H9 (cell line): ENCODE data around the gene MADCAM1. TPM values are rescaled to one million over a fixed set of nuclear protein-coding genes. Genes with fewer than 3 reads are reported as not detected.
A peak's percentile ranks its signal among the peaks of the same experiment; 100 is the strongest.
"Not testable (repeated sequence)": the region's sequence is repeated elsewhere in the genome, so short reads cannot be mapped to it uniquely, and the experiment has no call there.

Experiments
- DNase-seq: peaks from one replicate; pipeline ENCODE4 v3.0.0-alpha.2; 2017
- H2AFZ ChIP-seq: one replicate; pipeline ENCODE4 v1.6.1; 2013; ENCODE audit warnings: mild to moderate bottlenecking, low read length, control low read depth, moderate library complexity
- H2AK5ac ChIP-seq: 2 replicates; pipeline ENCODE4 v1.6.1; 2013; ENCODE audit warnings: low read length, control low read depth, mixed read lengths; ENCODE audit not compliant: insufficient read length
- H2BK120ac ChIP-seq: one replicate; pipeline ENCODE4 v1.6.1; 2013; ENCODE audit warnings: low read depth, mild to moderate bottlenecking, low read length, control low read depth, inconsistent platforms; ENCODE audit not compliant: poor library complexity, severe bottlenecking
- H2BK12ac ChIP-seq: 2 replicates; pipeline ENCODE4 v1.6.1; 2013; ENCODE audit warnings: low read length, control low read depth, mixed read lengths, low read depth; ENCODE audit not compliant: insufficient read length
- H2BK15ac ChIP-seq: 2 replicates; pipeline ENCODE4 v1.6.1; 2013; ENCODE audit warnings: low read depth, low read length, control low read depth
- H2BK20ac ChIP-seq: one replicate; pipeline ENCODE4 v1.6.1; 2013; ENCODE audit warnings: low read depth, mild to moderate bottlenecking, low read length, control low read depth, inconsistent platforms; ENCODE audit not compliant: poor library complexity, severe bottlenecking
- H2BK5ac ChIP-seq: 2 replicates; pipeline ENCODE4 v1.6.1; 2013; ENCODE audit warnings: low read length, control low read depth, mixed read lengths; ENCODE audit not compliant: insufficient read length
- H3K14ac ChIP-seq: 2 replicates; pipeline ENCODE4 v1.6.1; 2013; ENCODE audit warnings: low read length, control low read depth; ENCODE audit not compliant: insufficient read depth
- H3K18ac ChIP-seq: 2 replicates; pipeline ENCODE4 v1.6.1; 2013; ENCODE audit warnings: low read depth, mild to moderate bottlenecking, mixed read lengths, low read length, control low read depth; ENCODE audit not compliant: insufficient read length
- H3K23ac ChIP-seq: 2 replicates; pipeline ENCODE4 v1.6.1; 2013; ENCODE audit warnings: low read length, control low read depth, mixed read lengths, low read depth; ENCODE audit not compliant: insufficient read length
- H3K23me2 ChIP-seq: 2 replicates; pipeline ENCODE4 v1.6.1; 2013; ENCODE audit warnings: low read depth, mild to moderate bottlenecking, mixed read lengths, low read length, control low read depth; ENCODE audit not compliant: insufficient read length, poor library complexity, severe bottlenecking
- H3K27ac ChIP-seq: 2 replicates; pipeline ENCODE4 v1.5.1; 2013; ENCODE audit warnings: low read length, control low read depth, mixed read lengths, low read depth; ENCODE audit not compliant: insufficient read length
- H3K27me3 ChIP-seq: 2 replicates; pipeline ENCODE4 v1.6.1; 2013; ENCODE audit warnings: low read length, control low read depth, inconsistent platforms; ENCODE audit not compliant: insufficient read depth
- H3K4ac ChIP-seq: 2 replicates; pipeline ENCODE4 v1.6.1; 2013; ENCODE audit warnings: low read depth, mild to moderate bottlenecking, control low read depth, inconsistent platforms, low read length, moderate library complexity
- H3K4me1 ChIP-seq: 2 replicates; pipeline ENCODE4 v1.6.1; 2013; ENCODE audit warnings: low read length, control low read depth, inconsistent platforms; ENCODE audit not compliant: insufficient read depth
- H3K4me2 ChIP-seq: 2 replicates; pipeline ENCODE4 v1.6.1; 2013; ENCODE audit warnings: low read length, control low read depth, mixed read lengths; ENCODE audit not compliant: insufficient read length, insufficient read depth
- H3K56ac ChIP-seq: 2 replicates; pipeline ENCODE4 v1.6.1; 2013; ENCODE audit warnings: low read depth, mild to moderate bottlenecking, mixed read lengths, low read length, control low read depth; ENCODE audit not compliant: insufficient read length
- H3K79me1 ChIP-seq: 2 replicates; pipeline ENCODE4 v1.6.1; 2013; ENCODE audit warnings: low read depth, mild to moderate bottlenecking, moderate library complexity, low read length, control low read depth, inconsistent platforms; ENCODE audit not compliant: insufficient read depth, poor library complexity, severe bottlenecking
- H3K79me2 ChIP-seq: 2 replicates; pipeline ENCODE4 v1.6.1; 2013; ENCODE audit warnings: low read length, control low read depth, inconsistent platforms; ENCODE audit not compliant: insufficient read depth
- H3K9ac ChIP-seq: 2 replicates; pipeline ENCODE4 v1.6.1; 2013; ENCODE audit warnings: low read length, control low read depth, mixed read lengths; ENCODE audit not compliant: insufficient read length; ENCODE audit errors: extremely low read depth
- H3K9me3 ChIP-seq: one replicate; pipeline ENCODE4 v1.6.1; 2013; ENCODE audit warnings: low read depth, low read length, inconsistent platforms; ENCODE audit not compliant: control insufficient read depth
- H3T11ph ChIP-seq: one replicate; pipeline ENCODE4 v1.6.1; 2013; ENCODE audit warnings: mild to moderate bottlenecking, low read length, control low read depth, inconsistent platforms
- H4K20me1 ChIP-seq: one replicate; pipeline ENCODE4 v1.6.1; 2013; ENCODE audit not compliant: control insufficient read depth, insufficient read length, insufficient read depth
- H4K5ac ChIP-seq: 2 replicates; pipeline ENCODE4 v1.6.1; 2013; ENCODE audit warnings: low read depth, mild to moderate bottlenecking, mixed read lengths, low read length, control low read depth; ENCODE audit not compliant: insufficient read length
- H4K8ac ChIP-seq: replicated peaks from 2 replicates; pipeline ENCODE4 v1.6.1; 2013; ENCODE audit warnings: low read length, control low read depth, mixed read lengths, low read depth; ENCODE audit not compliant: insufficient read length
- H4K91ac ChIP-seq: 2 replicates; pipeline ENCODE4 v1.6.1; 2013; ENCODE audit warnings: low read depth, mild to moderate bottlenecking, moderate library complexity, mixed read lengths, low read length, control low read depth; ENCODE audit not compliant: insufficient read length
- H3K27ac Mint-ChIP-seq, 3 experiments: 2 replicates in 2 of 3; 3 replicates in 1 of 3; pipeline ENCODE4 v1.8.0; 2020 to 2021; ENCODE audit warnings: mixed read lengths in 3 of 3, mild to moderate bottlenecking in 1 of 3, moderate library complexity in 1 of 3
- H3K27me3 Mint-ChIP-seq: 2 replicates; pipeline ENCODE4 v1.8.0; 2021; ENCODE audit warnings: low read depth, mild to moderate bottlenecking, moderate library complexity, mixed read lengths
- H3K36me3 Mint-ChIP-seq, 3 experiments: 2 replicates in 2 of 3; 3 replicates in 1 of 3; pipeline ENCODE4 v1.8.0; 2020 to 2021; ENCODE audit warnings: low read depth in 3 of 3, mixed read lengths in 3 of 3; ENCODE audit not compliant: insufficient read depth in 1 of 3
- H3K4me1 Mint-ChIP-seq, 2 experiments: 2 replicates each; pipeline ENCODE4 v1.8.0; 2020; ENCODE audit warnings: mixed read lengths in 2 of 2
- H3K4me3 Mint-ChIP-seq, 2 experiments: 2 replicates in 1 of 2; 3 replicates in 1 of 2; pipeline ENCODE4 v1.8.0; 2020 to 2021; ENCODE audit warnings: mild to moderate bottlenecking in 2 of 2, mixed read lengths in 2 of 2, moderate library complexity in 1 of 2
- H3K9me3 Mint-ChIP-seq, 2 experiments: 2 replicates in 1 of 2; 3 replicates in 1 of 2; pipeline ENCODE4 v1.8.0; 2020; ENCODE audit warnings: mild to moderate bottlenecking in 2 of 2, mixed read lengths in 2 of 2, moderate library complexity in 1 of 2
- CTCF ChIP-seq: fragments of 200-600 bp; sonication (generic); conservative IDR thresholded peaks from 3 replicates; pipeline ENCODE4 v1.8.0; 2021; ENCODE audit warnings: antibody characterized with exemption, mild to moderate bottlenecking
- WGBS: extraction: QIAGEN DNeasy Blood & Tissue Kit; methylation state at CpG from one replicate; pipeline ENCODE4 v1.1.7; 2013; ENCODE audit warnings: missing lambda C conversion rate, low lambda C conversion rate, mixed read lengths; ENCODE audit not compliant: insufficient read length; ENCODE audit errors: extremely low coverage; 5-methylcytosine and 5-hydroxymethylcytosine counted together
- total RNA-seq: library from RNA; stranded (reverse); gene quantifications from 2 replicates; pipeline ENCODE4 v1.2.1, GENCODE V29; 2021

MADCAM1 gene
- total RNA-seq, 1 experiment from 2014 or later: 1.2 TPM

GRCh38 chr19:449916-450315 is 46.4 kb upstream of the MADCAM1 start:
- no peak overlapping the region for H3K23ac ChIP-seq
- no peak overlapping the region for H2AK5ac ChIP-seq
- no peak overlapping the region for H3K18ac ChIP-seq
- H3K23me2 ChIP-seq: no peaks in the 10 kb centered on the region
- H3K4me1 ChIP-seq: no peaks in the 10 kb centered on the region
- H4K5ac ChIP-seq: no peak overlapping the region
- no peak overlapping the region for H4K91ac ChIP-seq
- no peak overlapping the region for H3T11ph ChIP-seq
- H3K79me2 ChIP-seq: no peaks in the 10 kb centered on the region
- H4K8ac ChIP-seq: no peak overlapping the region
- TF ChIP-seq CTCF: no peak
- H3K27me3 ChIP-seq: no peaks in the 10 kb centered on the region
- no peak overlapping the region for H2AFZ ChIP-seq
- H3K4me1 Mint-ChIP-seq: peaks cover 0 to 5% of the 10 kb centered on the region in 2 experiments; a peak in 1 of 4 replicates
- no peaks in the 10 kb centered on the region for H3K9me3 ChIP-seq
- no peak overlapping the region for H3K9ac ChIP-seq
- no peak overlapping the region for H2BK15ac ChIP-seq
- H3K4me2 ChIP-seq: no peak overlapping the region
- H4K20me1 ChIP-seq: no peaks in the 10 kb centered on the region
- H3K36me3 Mint-ChIP-seq: peaks cover 4 to 17% (median 12%) of the 10 kb centered on the region in 3 experiments; a peak in 6 of 7 replicates
- peaks cover 19 to 26% of the 10 kb centered on the region in 2 experiments for H3K9me3 Mint-ChIP-seq
- H2BK20ac ChIP-seq: no peak overlapping the region
- H3K14ac ChIP-seq: no peak overlapping the region; the same call in 1 of the 2 replicates
- H3K27ac ChIP-seq: no peak overlapping the region
- no peak overlapping the region for H3K56ac ChIP-seq
- no peak overlapping the region for H2BK120ac ChIP-seq
- H3K27me3 Mint-ChIP-seq: peaks cover 9% of the 10 kb centered on the region
- H2BK5ac ChIP-seq: no peak overlapping the region
- no peak overlapping the region for H2BK12ac ChIP-seq
- H3K4me3 Mint-ChIP-seq: no peak overlapping the region
- H3K27ac Mint-ChIP-seq: no peak overlapping the region; a peak in 1 of 7 replicates
- DNase-seq: no peak
- no peak overlapping the region for H3K4ac ChIP-seq
- no peaks in the 10 kb centered on the region for H3K79me1 ChIP-seq
- WGBS: no CpG with 5 or more reads among the region's 20 CpGs

- not testable (repeated sequence) for H3K18ac ChIP-seq, H4K91ac ChIP-seq, H3K27me3 ChIP-seq, H4K8ac ChIP-seq, H3K56ac ChIP-seq, H2BK12ac ChIP-seq, H3K79me2 ChIP-seq, H3K4me1 ChIP-seq, H3T11ph ChIP-seq, H3K4me2 ChIP-seq, H3K4ac ChIP-seq, DNase-seq, H2AFZ ChIP-seq, H3K14ac ChIP-seq, H2BK120ac ChIP-seq, H2AK5ac ChIP-seq, H2BK5ac ChIP-seq, H3K27ac ChIP-seq, H4K5ac ChIP-seq, H3K23ac ChIP-seq, H3K79me1 ChIP-seq, H3K4me3 Mint-ChIP-seq, H3K9ac ChIP-seq, H3K9me3 ChIP-seq, H2BK15ac ChIP-seq, H3K23me2 ChIP-seq, H2BK20ac ChIP-seq, H4K20me1 ChIP-seq, H3K4me1 Mint-ChIP-seq
- H3K27ac Mint-ChIP-seq: peak overlapping the region in 1 of 3 experiments; percentile 59; a peak in 1 of 7 replicates
- H3K27me3 Mint-ChIP-seq: peaks cover 12% of the 10 kb centered on the region
- WGBS: no CpG with 5 or more reads among the region's 33 CpGs
- peaks cover 4 to 17% (median 12%) of the 10 kb centered on the region in 3 experiments; a peak in 6 of 7 replicates for H3K36me3 Mint-ChIP-seq
- H3K9me3 Mint-ChIP-seq: peaks cover 19 to 26% of the 10 kb centered on the region in 2 experiments
Measured at GRCh38 chr19:450912-451481, 45.3 kb upstream of the MADCAM1 start.
